HuH-7.5 (cell line): ENCODE data around the gene UMODL1.

Experiments used
- DNase-seq: peaks from one replicate; pipeline ENCODE4 v3.0.0; 2011; ENCODE audit warnings: low spot score

UMODL1 gene

GRCh38 chr21:42080788-42081083 is 9.6 kb downstream of the UMODL1 start:
- DNase-seq = no peak

DNA sequence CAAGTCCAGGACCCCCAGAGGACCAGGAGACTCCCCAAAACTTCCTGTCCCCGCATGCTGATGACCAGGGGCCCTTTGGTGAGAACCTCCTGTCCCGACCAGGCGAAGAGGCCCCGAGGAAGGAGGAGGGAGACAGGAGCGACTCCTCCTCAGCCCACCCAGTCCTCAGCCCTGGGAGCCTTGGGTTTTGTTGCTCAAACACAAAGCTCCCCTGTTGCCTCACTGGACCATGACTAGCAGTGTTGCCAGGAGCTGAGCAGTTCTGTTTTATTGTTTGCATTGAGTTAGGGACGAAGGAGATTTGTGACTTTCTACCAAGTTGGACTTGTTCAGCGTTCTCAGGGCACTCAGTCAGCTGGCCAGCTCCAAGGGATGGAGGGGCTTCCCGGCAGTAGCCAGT is 10.0 kb downstream of the UMODL1 start:
- no peak for DNase-seq

DNA sequence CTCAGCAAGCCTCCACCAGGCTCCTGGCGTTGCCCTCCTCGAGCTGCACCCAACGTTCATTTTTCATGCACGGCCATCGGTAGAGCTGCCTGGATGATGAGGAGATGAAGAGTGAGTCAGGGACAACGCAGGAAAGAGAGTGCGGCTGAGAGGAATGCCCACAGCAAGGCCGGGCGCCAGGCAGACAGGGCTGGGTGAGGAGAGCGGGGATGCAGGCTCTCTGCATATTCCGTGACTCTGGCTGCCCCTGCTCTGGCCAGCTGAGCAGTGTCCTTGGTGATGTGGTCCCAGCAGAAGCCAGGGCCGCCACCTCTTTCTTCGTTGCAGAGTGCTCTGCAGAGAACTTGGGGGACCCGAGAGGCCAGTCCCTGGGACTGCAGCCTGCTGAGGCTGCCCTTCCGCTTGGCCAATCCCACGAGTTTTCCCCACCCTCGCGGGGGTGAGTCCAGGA is 10.8 kb downstream of the UMODL1 start:
- DNase-seq = no peak

DNA sequence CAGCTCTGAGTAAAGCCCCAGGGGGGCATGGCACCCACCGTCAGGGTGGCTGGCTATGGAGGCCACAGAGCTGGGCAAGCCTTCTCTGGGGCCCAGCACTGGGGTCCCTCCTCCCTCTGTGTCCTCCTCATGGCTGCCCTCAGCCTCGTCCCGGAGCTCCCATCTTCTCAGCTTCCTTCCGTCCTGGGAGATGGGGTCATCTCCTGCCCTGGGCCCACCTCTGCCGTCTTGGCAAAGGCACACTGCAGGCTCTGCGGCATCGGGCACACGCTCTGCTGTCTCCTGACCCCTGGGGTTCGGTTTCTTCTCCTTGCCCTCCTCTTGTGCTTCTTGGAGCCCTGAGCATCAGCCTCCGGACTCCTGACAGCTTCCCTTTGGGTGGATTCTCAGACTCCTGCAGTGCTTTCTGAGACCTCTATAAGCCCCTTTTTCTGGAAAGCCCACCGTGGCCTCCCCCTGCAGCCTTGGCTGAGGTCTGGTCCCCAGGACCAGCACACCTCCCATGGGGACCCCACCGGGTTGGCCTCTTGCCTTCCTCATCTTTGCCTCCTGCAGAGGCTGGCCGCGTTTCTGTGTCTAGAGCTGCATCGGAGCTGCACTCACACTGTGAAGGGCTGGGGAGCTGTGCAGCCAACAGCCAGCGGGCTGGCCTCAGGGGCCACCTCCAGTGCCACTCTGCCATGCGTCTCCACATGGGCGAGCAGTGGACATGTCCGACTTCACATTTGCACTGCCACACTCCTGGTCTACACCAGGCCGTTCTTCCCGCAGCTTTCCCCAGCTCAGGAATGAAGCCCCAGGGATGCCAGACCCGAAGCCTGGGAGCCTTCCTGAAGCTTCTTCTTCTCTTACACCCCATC is 11.6 kb downstream of the UMODL1 start:
- no peak for DNase-seq

DNA sequence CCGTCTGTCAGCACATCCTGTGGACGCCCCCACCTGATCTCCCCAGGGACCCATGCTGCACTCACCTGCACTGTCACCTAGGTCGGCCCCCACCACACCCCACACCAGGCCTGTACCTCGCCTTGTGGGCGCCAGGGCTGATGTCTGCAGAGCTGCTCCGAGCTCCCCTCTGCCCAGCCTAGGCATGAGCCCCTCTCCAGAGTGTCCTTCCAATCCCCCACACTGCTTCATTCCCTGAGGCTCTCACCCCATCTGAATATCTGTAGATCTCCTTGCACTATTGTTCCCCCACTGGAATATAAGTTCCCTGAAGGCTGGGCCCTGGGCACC is 12.2 kb downstream of the UMODL1 start:
- DNase-seq = no peak

DNA sequence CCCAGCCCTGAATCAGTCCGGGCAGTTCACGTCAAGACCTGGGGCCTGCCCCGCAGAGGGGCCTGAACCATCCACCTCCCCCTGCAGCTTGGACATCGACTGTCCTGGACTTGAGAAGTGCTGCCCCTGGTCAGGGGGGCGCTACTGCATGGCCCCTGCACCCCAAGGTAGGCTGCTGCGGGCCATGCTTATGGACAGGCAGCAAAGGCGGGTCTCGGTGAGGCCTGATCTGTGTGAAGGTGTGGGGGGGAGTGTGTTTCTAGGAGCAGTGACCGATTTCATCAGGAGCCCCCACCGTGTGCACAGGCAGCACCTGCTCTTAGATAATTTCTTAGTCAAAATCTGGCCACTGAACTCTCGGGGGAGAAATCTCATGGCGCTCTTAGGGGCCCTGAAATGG is 13.0 kb downstream of the UMODL1 start:
- DNase-seq = no peak

GRCh38 chr21:42085246-42086077 is 14.3 kb downstream of the UMODL1 start:
- DNase-seq = no peak

DNA sequence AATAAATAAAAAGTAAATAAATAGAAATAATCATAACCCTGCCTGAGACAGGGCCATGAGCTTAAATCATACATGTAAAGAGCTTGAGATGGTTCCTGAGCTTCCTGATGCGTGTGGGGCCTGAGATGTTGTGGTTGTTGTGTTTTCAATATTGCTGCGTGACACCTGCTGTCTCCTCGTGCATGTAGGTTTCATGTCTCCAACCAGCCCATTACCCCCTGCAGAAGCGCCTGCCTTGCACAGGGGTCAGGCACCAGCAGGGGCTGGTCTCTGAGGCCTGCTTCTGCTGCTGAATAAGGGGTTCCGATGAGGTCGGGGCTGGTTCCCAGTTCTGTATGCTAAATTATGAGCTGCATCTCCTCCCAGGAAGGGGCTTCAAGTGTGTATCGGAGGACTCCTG is 15.9 kb downstream of the UMODL1 start:
- DNase-seq = no peak

- no peak for DNase-seq
Observed at GRCh38 chr21:42088148-42088547, 17.0 kb downstream of the UMODL1 start.

DNA sequence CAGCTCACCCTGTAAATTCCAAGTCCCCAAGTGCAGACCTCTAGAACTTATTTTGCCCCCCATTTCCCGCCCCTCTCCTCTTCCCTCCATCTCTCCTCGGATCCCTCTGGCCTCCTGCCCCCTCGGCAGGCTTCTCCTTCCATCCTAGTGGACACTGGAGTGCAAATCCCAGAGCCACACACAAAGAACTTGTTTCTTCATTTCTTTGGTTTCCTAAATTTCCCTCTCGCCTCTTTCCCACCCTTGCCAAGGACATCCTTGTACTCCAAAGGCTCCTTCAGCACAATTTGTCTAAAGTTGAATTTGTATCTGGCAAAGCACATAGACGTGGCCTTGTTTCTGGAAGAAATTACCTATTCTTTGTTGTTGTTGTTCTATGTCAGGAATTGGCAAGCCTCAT is 17.5 kb downstream of the UMODL1 start:
- no peak for DNase-seq

DNA sequence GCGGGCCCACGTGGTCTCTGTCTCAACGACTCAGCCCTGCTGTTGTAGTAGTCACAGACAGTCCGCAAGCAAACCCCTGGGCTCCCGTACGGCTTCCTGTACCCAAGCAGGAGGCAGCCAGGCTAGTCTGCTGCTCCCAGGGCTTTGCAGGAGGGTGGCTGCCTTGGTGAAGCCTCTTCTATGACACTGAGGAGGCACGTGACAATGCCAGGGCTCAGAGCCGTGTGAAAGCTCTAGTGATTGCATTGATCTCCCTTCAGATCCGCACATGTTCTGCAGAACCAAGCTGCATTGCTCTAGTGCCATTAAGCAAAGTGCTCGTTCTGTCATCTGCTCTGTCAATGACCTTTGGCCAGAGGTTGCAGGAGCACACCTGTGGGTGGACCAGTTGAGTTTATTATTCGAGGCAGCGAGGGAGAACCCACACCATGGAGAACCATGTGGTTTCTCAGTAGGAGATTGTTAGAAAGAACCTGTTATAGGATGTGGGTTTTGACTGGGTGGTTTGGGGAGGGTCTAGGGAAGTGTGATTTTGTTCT is 18.0 kb downstream of the UMODL1 start:
- DNase-seq = no peak

GRCh38 chr21:42089665-42090310 is 18.7 kb downstream of the UMODL1 start:
- no peak for DNase-seq

GRCh38 chr21:42091899-42092508 is 20.9 kb downstream of the UMODL1 start:
- no peak for DNase-seq

- no peak for DNase-seq
Observed at GRCh38 chr21:42092771-42093170, 21.7 kb downstream of the UMODL1 start.

DNA sequence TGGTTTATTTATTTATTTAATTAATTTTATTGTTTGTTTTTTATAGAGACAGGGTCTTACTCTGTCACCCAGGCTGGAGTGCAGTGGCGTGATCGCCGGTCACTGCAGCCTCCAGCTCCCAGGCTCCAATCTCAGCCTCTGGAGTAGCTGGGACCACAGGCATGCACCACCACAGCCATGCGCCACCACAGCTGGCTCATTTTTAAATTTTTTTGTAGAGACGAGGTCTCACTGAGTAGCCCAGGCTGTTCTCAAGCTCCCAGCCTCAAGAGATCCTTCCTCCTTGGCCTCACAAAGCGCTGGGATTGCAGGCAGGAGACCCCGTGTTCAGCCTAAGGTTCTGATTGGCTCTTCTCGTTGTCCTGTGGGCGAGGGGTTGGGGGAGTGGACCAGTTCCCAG is 22.1 kb downstream of the UMODL1 start:
- no peak for DNase-seq

DNA sequence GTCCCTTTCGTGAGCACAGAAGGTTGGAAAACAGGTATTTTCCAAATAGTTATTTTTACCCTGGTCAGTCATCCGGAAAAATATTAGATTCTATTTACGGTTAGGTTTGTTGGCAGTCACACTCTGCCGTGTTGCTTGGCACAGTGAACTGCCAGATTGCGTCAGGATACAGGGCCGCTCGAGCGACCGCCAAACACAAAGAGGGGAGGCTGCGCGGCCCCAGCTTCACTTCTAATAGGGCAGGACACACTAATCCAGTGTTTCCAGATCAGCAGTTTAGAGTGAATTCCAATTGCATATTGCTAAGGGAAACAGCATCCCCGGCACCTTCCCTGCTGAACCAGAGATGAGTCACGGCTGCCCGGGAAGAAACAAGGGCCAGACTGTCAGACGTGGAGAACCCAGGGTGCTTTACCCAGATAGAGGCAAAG is 22.9 kb downstream of the UMODL1 start:
- no peak for DNase-seq

DNA sequence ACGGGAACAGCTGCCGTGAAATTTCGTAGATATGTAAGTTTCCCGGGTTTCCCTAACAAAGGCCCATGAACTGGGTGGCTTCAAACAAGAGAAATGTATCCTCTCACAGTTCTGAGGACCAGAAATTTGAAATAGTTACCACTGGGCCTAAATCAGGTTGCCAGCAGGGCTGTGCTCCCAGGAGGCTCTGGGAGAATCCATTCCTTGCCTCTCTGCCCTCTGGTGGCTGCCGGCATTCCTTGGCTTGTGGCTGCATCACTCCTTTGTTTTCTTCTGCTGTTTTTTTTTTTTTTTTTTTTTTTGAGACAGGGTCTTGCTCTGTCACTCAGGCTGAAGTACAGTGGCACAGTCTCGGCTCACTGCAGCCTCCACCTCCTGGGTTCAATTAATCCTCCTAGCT is 23.7 kb downstream of the UMODL1 start:
- DNase-seq = no peak

GRCh38 chr21:42095581-42095980 is 24.5 kb downstream of the UMODL1 start:
- DNase-seq = no peak

GRCh38 chr21:42096566-42096965 is 25.4 kb downstream of the UMODL1 start:
- DNase-seq = no peak

DNA sequence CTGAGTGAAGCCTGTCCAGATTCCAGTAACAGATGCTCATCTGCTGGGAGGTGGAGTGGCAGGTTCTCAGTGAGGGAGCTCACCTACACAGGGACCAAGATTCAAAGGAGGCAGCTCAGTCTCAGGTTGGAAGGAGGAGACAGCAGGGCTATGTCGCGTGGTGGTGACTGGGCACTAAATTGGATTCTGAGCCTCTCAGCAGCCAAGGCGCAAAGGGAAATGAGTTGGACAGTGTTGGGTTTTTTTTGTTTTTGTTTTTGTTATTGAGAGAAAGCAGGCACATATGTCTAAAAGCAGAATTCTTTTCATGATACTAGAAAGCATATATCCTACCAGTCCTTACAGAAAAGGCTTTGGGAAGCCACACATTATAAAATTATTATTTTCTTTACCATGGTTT is 26.2 kb downstream of the UMODL1 start:
- DNase-seq = no peak

DNA sequence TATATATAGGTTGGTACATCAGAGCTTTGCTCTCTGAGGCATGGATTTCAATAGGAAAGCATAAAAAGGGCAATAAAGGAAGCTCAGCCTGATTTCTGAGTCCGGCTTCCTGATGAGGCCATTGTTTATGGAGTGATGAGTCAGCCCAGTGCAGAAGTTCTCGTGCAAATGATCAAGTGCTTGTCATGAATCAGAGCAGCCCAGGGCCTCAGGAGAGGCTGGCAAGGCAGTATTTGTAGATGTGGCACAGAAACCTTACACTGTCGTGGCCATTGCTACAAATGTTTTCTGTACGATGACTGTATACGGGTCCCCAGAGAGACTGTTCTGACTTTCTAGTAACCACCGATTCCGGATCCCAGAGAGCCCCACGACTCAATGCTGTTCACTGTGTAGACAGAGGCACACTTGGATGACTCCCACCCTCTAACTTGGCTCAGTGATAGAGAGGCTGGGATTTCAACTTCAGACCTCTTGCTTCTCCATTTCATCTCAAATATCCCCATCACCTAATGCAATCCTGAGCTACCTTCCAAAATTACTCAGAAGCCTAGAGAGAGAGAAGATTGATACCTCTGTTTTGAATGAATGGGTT is 26.8 kb downstream of the UMODL1 start:
- peak; percentile 47 for DNase-seq

DNA sequence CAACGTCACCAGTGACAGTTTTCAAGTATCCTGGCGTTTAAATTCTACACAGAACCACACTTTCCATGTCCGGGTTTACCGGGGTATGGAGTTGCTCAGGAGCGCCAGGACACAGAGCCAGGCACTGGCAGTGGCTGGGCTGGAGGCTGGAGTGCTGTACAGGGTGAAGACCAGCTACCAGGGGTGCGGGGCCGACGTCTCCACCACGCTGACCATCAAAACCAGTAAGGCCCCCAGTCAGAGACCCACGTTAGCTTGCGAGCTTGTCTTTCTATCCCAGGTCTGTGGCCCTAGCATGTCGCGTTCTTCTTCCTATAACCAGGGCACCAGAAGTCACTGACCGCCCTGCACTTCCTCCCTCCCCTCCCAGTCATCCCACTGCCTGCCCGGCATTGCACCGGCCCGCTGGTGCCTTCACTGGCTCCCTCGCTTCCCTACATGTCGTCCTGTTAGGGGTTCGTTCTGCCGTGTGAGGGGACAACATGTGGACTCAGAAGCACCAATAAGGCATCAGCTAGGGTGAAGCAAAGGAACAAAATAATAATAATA is 27.9 kb downstream of the UMODL1 start:
- no peak for DNase-seq
